Motor neuron (in vitro differentiated cells): Measurements from ENCODE around the gene SQSTM1. TPM values are rescaled to one million over a fixed set of nuclear protein-coding genes. Genes with fewer than 3 reads are reported as not detected.
A peak's percentile ranks its signal among the peaks of the same experiment; 100 is the strongest.

Experiments used
- ATAC-seq, 8 experiments: fragments of 200-7000 bp; cut with Tn5 transposase; replicated peaks in 6 of 8; 2 replicates each; pipeline ENCODE4 v1.8.0; 2021; ENCODE audit warnings: mild to moderate bottlenecking in 8 of 8, moderate library complexity in 8 of 8
- H3K27ac ChIP-seq, 2 donors: fragments of 250-450 bp; sonication (Bioruptor Pico); 2 replicates each; pipeline ENCODE4 v1.9.0; 2021; ENCODE audit warnings: antibody characterized with exemption in 2 of 2, mild to moderate bottlenecking in 2 of 2, moderate library complexity in 1 of 2
- H3K4me1 ChIP-seq, 2 donors: fragments of 250-450 bp; sonication (Bioruptor Pico); replicated peaks in 1 of 2; 2 replicates each; pipeline ENCODE4 v1.6.1; 2021; ENCODE audit warnings: antibody characterized with exemption in 2 of 2, mild to moderate bottlenecking in 2 of 2, moderate library complexity in 1 of 2
- H3K4me3 ChIP-seq, 5 donors: fragments of 250-450 bp; sonication (Bioruptor Pico); 2 replicates each; pipeline ENCODE4 v1.9.0; 2021; ENCODE audit warnings: antibody characterized with exemption in 5 of 5, mild to moderate bottlenecking in 5 of 5, moderate library complexity in 4 of 5
- WGBS, 10 experiments: fragments of 450-650 bp; shearing (Covaris generic); methylation state at CpG; one replicate each; pipeline ENCODE4 v1.0.0; 2022; 5-methylcytosine and 5-hydroxymethylcytosine counted together
- in situ Hi-C, 9 experiments: fragments of 400-800 bp; cut with MboI; loops; one replicate each; pipeline ENCODE4 v1.15.0; 2021; ENCODE audit warnings: low sequenced_read_pairs in 9 of 9, low pct_unique_long_range_greater_than_20kb in 2 of 9; ENCODE audit not compliant: unreplicated experiment in 9 of 9
- total RNA-seq, 8 experiments: library from RNA; unstranded; fragments of 300-600 nt; gene quantifications; 2 replicates each; pipeline versions ENCODE4 v1.2.3 to v1.2.4, GENCODE V29; 2022

SQSTM1 gene
- total RNA-seq, 8 experiments from 2014 or later = 55.5 to 679 (median 128) TPM

DNA sequence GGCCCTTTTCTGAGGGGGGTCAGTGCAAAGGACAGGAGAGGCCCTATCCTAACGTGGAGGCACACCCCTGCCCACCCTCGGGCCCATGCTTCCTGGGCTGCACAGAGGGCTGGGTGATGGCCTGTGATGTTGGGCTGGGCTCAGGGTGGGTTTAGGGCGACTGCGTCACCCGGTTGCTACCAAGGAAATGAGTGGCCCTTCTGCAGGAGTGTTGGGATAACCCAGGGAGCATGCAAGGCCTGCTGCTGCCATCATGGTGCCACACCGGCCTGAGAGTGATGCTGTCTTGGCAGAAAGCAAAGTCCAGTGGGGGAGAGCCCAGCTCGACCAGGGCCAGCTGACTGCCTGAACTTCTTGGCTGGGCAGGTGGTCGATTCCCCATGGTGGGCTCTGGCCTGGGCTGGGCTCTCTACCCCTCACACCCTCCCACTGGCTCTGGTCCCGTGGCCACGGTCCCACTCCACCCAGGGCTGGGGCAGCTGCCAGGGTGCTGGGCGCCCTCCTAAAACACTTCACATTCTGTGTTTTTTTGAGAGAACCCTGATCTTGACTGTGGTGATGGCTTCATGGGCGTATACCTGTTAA lies 59.5 kb downstream of the SQSTM1 start:
- Histone ChIP-seq H3K4me1 (no peaks in the 10 kb centered on the region), H3K4me3 (no peak overlapping the region), H3K27ac (no peak overlapping the region)
- in situ Hi-C loops = no loop called here
- 20 to 100% (median 93%) methylated on average over 1 to 5 of the region's 12 CpGs; no CpG with 5 or more reads in 3 of the 10 experiments for WGBS, 10 experiments
- ATAC-seq = no peak

DNA sequence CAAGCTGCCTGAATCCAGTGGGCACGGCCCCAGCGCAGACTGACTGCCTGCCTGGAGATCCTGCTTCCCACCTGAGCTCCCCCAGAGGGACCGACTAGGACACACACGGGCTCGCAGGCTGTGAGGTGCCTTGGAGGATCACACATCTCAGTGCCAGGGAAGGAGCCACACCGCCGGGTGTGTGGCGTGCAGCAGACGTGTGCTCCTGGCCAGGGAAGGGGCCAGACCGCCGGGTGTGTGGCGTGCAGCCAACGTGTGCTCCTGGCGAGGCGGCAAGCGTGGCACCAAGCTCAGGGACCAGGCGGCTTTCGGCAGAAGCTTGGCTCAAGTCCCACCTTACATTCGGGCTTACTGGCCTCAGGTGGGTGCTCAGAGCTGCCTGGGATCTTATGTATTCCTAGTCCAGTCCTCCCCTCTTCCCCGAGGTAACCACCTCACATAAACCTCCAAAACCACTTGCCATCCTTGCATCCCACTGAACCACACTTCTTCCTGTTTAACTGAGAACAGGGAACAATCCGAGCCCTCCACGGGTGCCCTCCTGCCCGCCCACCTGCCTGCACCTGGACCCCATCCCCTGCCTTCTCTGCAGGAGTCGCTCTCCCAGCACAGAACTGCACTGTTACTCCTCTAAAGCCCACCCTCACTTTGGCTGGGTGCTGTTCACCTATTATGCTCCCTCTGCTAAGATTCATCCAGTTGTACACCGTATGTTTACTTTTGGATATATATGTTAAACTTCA lies 60.3 kb downstream of the SQSTM1 start:
- in situ Hi-C loops = no loop called here
- Histone ChIP-seq H3K4me3 (no peak overlapping the region), H3K4me1 (no peaks in the 10 kb centered on the region), H3K27ac (no peak overlapping the region)
- WGBS, 10 experiments = 89 to 100% (median 100%) methylated on average over 1 to 9 of the region's 25 CpGs; no CpG with 5 or more reads in 3 of the 10 experiments
- no peak for ATAC-seq

DNA sequence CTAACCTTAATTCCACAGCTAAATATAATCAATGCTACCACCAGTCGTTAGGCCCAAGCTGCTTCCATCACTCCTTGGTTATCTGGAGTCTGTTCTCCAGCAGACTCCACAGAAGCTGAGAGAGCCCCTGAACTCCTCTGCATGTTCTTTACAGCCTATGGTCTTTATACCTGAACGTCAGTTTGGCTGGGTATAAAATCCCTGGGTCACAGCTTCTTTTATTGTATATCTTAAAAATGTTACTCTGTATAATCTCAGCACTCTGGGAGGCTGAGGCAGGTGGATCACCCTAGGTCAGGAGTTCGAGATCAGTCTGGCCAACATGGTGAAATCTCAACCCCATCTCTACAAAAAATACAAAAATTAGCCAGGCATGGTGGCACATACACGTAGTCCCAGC lies 61.6 kb downstream of the SQSTM1 start:
- Histone ChIP-seq H3K4me1 (no peaks in the 10 kb centered on the region), H3K4me3 (no peak overlapping the region), H3K27ac (no peak overlapping the region)
- WGBS, 10 experiments = 53 to 100% (median 89%) methylated on average over 1 to 4 of the region's 4 CpGs; no CpG with 5 or more reads in 1 of the 10 experiments
- ATAC-seq = no peak
- in situ Hi-C loops = no loop called here

DNA sequence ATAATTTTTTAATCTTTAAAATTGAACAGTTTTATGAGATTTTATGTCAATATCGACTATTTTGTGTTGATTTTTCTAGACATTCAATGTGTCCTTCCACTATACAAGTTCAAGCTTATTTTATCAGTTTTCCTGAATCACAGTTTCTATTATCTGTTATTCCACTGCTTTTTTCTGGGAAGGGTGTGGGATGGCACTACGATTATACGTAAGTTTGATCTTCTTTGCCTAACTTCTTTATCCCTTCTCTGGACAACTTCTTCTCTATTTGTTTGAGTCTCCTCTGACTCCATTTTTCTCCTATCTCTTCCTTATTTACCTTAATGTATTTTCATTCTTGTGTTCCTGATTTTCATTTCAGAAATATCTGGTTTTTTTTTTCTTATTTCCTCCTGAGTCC lies 62.5 kb downstream of the SQSTM1 start:
- no peak overlapping the region for H3K4me3 ChIP-seq
- H3K4me1 ChIP-seq = no peaks in the 10 kb centered on the region
- no peak overlapping the region for H3K27ac ChIP-seq
- 94 to 100% (median 98%) methylated on average over 2 to 3 of the region's 3 CpGs for WGBS, 10 experiments
- in situ Hi-C loops = no loop called here
- ATAC-seq = no peak

DNA sequence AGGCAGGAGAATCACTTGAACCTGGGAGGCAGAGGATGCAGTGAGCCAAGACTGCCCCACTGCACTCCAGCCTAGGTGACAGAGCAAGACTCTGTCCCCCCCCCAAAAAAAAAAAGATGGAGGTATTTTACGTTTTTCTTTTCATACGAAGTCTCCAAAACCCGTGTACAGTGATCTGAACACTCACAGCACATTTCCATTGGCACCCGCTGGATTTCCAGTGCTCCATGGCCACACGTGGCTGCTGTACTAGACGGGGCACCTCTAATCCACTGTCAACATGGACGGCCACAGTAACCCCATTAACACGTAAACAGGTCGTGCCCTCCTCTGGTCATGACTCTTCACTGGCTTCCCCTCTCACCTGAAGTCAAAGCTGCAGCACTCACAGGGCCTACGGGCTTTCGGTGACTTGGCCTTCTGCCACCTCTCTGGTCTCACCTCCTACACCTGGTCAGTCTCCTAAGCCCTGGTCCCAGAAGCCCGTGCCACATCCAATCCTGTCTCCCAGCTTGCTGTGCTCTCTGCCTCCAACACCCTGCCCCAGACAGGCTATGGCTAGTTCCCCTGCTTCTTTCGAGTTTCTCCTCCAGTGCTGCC lies 64.9 kb downstream of the SQSTM1 start:
- in situ Hi-C loops = no loop called here
- no peak overlapping the region for H3K4me3 ChIP-seq
- WGBS, 10 experiments = 95 to 100% (median 100%) methylated on average over 1 to 4 of the region's 13 CpGs; no CpG with 5 or more reads in 5 of the 10 experiments
- H3K27ac ChIP-seq = no peak overlapping the region
- no peak for ATAC-seq
- H3K4me1 ChIP-seq = no peaks in the 10 kb centered on the region

DNA sequence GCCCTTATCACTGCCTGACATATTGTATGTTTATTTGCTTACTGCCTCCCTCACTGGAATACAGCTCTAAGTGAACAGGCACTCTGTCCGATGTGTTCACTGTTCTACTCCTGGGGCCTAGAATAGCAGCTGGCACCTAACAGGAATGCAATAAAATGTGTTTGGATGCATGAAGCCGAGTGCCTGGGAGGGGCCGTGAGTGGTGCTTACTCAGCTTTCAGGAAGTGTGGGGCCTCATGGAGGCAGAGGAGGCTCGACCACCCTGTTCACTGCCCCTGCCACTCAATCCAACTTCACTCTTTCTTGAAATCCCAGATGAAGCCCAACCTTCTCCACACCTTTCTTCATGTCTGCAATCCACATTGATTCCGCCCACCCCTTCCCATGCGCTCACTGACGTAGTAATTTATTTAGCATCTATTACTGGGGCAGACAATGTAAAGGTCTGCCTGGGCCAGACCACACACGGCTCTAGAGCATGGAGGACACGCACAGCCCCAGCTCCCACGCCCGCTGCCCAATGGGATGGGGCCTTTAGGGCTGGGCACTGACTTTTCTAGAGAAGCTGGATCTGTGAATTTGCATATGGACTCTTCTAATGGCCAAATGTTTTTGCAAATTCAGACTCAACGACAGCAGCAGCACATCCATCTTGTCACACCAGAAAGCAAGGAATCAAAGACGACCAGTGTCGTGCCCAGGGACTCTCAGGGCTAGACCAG lies 65.6 kb downstream of the SQSTM1 start:
- H3K4me3 ChIP-seq = no peak overlapping the region
- H3K27ac ChIP-seq = no peak overlapping the region
- peak in 2 of 8 experiments; percentile 88 to 90 for ATAC-seq
- no peaks in the 10 kb centered on the region for H3K4me1 ChIP-seq
- 0 to 91% (median 72%) methylated on average over 1 to 10 of the region's 14 CpGs; no CpG with 5 or more reads in 1 of the 10 experiments for WGBS, 10 experiments
- in situ Hi-C loops = no loop called here

DNA sequence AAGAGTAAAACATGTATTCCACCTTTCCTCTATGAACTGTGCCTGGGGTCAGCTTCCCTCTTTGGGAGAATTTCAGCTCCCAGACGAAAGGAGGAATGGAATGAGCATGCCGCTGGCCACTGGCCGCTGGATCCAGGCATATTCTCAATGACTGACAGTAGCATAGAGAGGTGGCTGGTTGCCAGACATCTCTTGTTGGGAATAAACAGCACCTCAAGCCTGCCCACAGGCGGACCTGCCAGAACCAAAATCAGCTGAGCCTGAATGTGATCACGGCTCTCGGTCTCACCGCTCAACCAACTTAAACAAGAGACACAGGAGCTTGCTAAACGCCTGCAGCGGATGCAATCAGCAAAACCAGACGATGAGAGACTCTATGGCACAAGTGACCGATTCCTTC lies 66.4 kb downstream of the SQSTM1 start:
- in situ Hi-C loops = no loop called here
- ATAC-seq = no peak
- 87 to 100% (median 95%) methylated on average over 3 to 10 of the region's 11 CpGs; no CpG with 5 or more reads in 1 of the 10 experiments for WGBS, 10 experiments
- H3K27ac ChIP-seq = no peak overlapping the region
- H3K4me3 ChIP-seq = no peak overlapping the region
- no peaks in the 10 kb centered on the region for H3K4me1 ChIP-seq

Other genes with a start within 250 kb of the SQSTM1 start
- 1,000 to 10,000 TPM in 2 of 8 experiments, 100 to 1,000 TPM in 6; 410 to 1,105 (median 500) TPM for gene HNRNPH1, start 197.2 kb upstream of the SQSTM1 start, total RNA-seq
- 1 to 10 TPM in 6 of 8 experiments, under 1 TPM in 2; 0.61 to 3.3 (median 1.8) TPM for gene CBY3, start 139.9 kb upstream of the SQSTM1 start, total RNA-seq
- gene CANX, start 121.9 kb upstream of the SQSTM1 start, total RNA-seq = 100 to 1,000 TPM; 343 to 799 (median 537) TPM
- gene MAML1, start 88.1 kb upstream of the SQSTM1 start, total RNA-seq = 10 to 100 TPM in 5 of 8 experiments, 1 to 10 TPM in 3; 7.7 to 37.5 (median 13.2) TPM
- 1 to 10 TPM in 3 of 8 experiments, under 1 TPM in 2, not detected in 3; 0.46 to 1.6 (median 1.2) TPM for gene LTC4S, start 26.9 kb upstream of the SQSTM1 start, total RNA-seq
- gene MGAT4B, start 14.0 kb upstream of the SQSTM1 start, total RNA-seq = 100 to 1,000 TPM in 2 of 8 experiments, 10 to 100 TPM in 6; 37.5 to 115 (median 64.5) TPM
- gene MRNIP, start 37.9 kb downstream of the SQSTM1 start, total RNA-seq = 10 to 100 TPM; 18.8 to 48.6 (median 28.3) TPM
- gene TBC1D9B, start 87.0 kb downstream of the SQSTM1 start, total RNA-seq = 100 to 1,000 TPM in 1 of 8 experiments, 10 to 100 TPM in 7; 29.6 to 103 (median 49.0) TPM